AG10803 (cell line): Measurements from ENCODE around the gene USH1C.

ENCODE experiments used
- DNase-seq: peaks from one replicate; pipeline ENCODE4 v3.0.0; 2010; ENCODE audit warnings: low read depth
- H3K4me3 ChIP-seq: 2 replicates; pipeline ENCODE4 v1.5.1; 2011; ENCODE audit warnings: mild to moderate bottlenecking, low read length, control low read depth
- CTCF ChIP-seq: conservative IDR thresholded peaks from 2 replicates; pipeline ENCODE4 v1.5.1; 2011; ENCODE audit warnings: mild to moderate bottlenecking, low read length, control low read depth, inconsistent platforms

Gene USH1C

GRCh38 chr11:17476317-17477083 is 67.7 kb downstream of the USH1C start, which contains the start of gene ABCC8:
Gene ABCC8 (minus strand): TSS chr11:17476845. CDS start chr11:17476776, 69 bp downstream.
- no peak within 1 kb of the TSS for H3K4me3 ChIP-seq
- no peak for DNase-seq
- TF ChIP-seq CTCF, result no peak

GRCh38 chr11:17475666-17476316 is 68.4 kb downstream of the USH1C start:
- no peak for TF ChIP-seq CTCF
- DNase-seq, result no peak
- H3K4me3 ChIP-seq, result no peak overlapping the region

- DNase-seq, result no peak
- no peak for TF ChIP-seq CTCF
- H3K4me3 ChIP-seq, result no peak overlapping the region
These were observed 71.0 kb downstream of the USH1C start for GRCh38 chr11:17473071-17473744.

- DNase-seq, result no peak
- H3K4me3 ChIP-seq, result no peak overlapping the region
- no peak for TF ChIP-seq CTCF
These were observed 71.7 kb downstream of the USH1C start for GRCh38 chr11:17472467-17472866.

GRCh38 chr11:17471501-17471900 is 72.7 kb downstream of the USH1C start:
- TF ChIP-seq CTCF, result no peak
- no peak overlapping the region for H3K4me3 ChIP-seq
- no peak for DNase-seq

GRCh38 chr11:17469998-17470397 is 74.2 kb downstream of the USH1C start:
- H3K4me3 ChIP-seq, result no peak overlapping the region
- TF ChIP-seq CTCF, result no peak

More at GRCh38 chr11:17469998-17470397, 74.2 kb downstream of the USH1C start:
- no peak for DNase-seq
